GM06990 (cell line): ENCODE data around the gene STARD3.

Source experiments
- DNase-seq: peaks from one replicate; pipeline ENCODE4 v3.0.0-alpha.2; 2011; ENCODE audit not compliant: insufficient read length; ENCODE audit errors: extremely low read depth
- H3K27me3 ChIP-seq: replicated peaks from 2 replicates; pipeline ENCODE4 v1.6.0; 2011; ENCODE audit warnings: low read length; ENCODE audit not compliant: control insufficient read depth, insufficient read depth
- H3K36me3 ChIP-seq: 2 replicates; pipeline ENCODE4 v1.5.1; 2011; ENCODE audit warnings: low read length; ENCODE audit not compliant: control insufficient read depth, insufficient read depth
- H3K4me3 ChIP-seq: replicated peaks from 2 replicates; pipeline ENCODE4 v1.5.1; 2011; ENCODE audit warnings: low read depth, mild to moderate bottlenecking, control low read depth, low read length
- TF ChIP-seq, protein P1 (sequence below): IDR thresholded peaks from 2 replicates; pipeline ENCODE4 v1.5.1; 2011; ENCODE audit warnings: low read length, control low read depth, mild to moderate bottlenecking, inconsistent platforms; ENCODE audit not compliant: insufficient read depth, poor library complexity, severe bottlenecking

The STARD3 gene

DNA sequence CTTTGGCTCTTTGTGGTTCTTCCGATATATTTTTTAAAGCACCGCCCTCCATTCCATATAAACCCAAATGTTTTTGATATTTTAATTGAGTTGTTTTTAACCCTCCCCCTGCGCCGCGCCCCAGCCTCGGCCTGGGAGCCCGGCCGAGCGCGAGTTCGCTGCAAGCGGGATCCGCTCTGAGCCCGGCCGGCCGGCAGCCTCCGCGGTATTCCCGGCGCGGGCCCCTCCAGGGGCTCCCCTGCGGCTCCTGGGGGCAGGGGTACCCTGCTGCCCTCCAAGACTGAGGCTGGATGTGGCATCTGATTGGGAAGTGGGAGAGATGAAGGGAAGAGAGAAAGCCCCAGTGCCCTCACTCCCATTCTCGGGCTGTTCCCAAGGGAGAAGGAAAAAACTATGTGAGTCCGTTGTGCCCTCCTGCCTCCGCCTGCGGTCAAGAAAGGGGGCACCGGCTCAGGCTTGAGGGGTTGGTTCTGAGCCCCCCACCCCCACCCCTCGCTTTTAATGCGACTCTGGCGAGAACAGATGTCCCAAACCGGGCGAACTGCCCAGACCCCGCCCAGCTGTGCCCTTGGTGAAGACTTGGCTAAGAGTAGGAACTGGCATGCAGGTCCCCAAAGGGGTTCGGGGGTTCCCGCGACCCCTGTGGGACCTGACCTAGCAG, 37.8 kb upstream of the STARD3 start:
- Histone ChIP-seq H3K4me3 (no peak overlapping the region), H3K36me3 (no peaks in the 10 kb centered on the region), H3K27me3 (peaks cover 9% of the 10 kb centered on the region)
- no peak for DNase-seq
- TF ChIP-seq, protein P1, sequence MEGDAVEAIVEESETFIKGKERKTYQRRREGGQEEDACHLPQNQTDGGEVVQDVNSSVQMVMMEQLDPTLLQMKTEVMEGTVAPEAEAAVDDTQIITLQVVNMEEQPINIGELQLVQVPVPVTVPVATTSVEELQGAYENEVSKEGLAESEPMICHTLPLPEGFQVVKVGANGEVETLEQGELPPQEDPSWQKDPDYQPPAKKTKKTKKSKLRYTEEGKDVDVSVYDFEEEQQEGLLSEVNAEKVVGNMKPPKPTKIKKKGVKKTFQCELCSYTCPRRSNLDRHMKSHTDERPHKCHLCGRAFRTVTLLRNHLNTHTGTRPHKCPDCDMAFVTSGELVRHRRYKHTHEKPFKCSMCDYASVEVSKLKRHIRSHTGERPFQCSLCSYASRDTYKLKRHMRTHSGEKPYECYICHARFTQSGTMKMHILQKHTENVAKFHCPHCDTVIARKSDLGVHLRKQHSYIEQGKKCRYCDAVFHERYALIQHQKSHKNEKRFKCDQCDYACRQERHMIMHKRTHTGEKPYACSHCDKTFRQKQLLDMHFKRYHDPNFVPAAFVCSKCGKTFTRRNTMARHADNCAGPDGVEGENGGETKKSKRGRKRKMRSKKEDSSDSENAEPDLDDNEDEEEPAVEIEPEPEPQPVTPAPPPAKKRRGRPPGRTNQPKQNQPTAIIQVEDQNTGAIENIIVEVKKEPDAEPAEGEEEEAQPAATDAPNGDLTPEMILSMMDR: no peak

DNA sequence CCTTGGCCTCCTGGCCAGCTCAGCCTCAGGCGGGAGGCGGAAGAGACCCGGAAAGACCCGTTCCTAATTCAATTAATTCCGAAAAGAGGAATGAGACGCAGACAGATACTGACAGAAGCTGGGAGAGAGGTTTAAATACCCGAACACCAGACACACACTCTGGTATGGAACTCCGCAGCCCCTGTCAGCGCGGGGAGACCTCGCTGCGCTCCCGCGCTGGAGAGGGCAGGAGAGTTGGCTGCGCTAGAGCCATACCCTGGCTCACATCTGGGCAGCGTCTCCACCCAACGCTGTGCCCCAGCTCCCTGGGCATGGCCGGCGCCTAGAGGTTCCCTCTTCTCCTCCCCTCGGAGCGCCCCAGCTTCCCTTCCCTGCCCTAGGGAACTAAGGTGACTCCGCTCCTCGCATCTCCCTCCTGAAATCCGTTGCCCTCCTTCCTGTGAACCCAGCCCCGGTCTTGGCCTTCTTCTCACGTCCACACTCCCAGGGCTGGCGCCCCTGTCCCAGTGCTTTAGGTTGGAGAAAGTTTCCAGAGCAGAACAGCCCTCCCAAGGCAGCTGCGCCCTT, 37.2 kb upstream of the STARD3 start:
- no peak for DNase-seq
- peaks cover 9% of the 10 kb centered on the region for H3K27me3 ChIP-seq
- TF ChIP-seq, protein P1: no peak
- no peak overlapping the region for H3K4me3 ChIP-seq
- H3K36me3 ChIP-seq: no peaks in the 10 kb centered on the region

DNA sequence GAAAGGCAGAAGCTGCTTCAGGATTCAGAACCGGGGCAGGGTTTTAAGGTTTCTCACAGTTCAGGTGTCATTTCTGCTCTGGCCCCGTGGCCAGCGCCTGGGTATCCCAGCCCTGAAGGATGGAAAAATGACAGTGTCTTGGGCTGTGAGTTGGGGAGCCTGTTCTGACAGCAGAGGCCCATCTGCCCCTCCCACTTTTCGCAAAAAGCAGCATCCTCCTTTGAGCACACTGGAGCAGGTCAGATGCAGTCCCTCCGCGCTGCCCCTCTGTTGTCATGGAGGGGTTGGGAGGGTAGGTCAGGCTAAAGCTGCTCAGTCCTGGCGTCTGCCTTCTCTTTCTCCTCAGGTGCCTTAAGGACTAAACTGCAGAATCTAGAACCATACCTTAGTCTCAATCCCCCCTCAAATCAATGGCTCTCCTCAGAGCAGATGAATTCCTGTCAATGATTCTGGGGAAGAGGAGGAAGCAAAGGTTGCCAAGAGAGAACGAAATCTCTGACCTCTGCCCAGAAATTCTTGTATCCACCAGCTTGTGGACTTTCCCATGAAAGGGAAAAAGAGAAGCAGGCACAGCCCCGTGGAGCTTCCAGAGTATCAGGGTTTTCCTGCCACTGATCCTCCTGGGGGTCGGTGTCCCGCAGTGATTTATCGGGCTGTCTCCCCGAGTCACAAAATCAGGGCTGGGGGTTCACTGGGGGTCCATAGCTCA, 36.5 kb upstream of the STARD3 start:
- Histone ChIP-seq H3K27me3 (peaks cover 11% of the 10 kb centered on the region), H3K36me3 (no peaks in the 10 kb centered on the region), H3K4me3 (no peak overlapping the region)
- DNase-seq: no peak
- TF ChIP-seq, protein P1: no peak

DNA sequence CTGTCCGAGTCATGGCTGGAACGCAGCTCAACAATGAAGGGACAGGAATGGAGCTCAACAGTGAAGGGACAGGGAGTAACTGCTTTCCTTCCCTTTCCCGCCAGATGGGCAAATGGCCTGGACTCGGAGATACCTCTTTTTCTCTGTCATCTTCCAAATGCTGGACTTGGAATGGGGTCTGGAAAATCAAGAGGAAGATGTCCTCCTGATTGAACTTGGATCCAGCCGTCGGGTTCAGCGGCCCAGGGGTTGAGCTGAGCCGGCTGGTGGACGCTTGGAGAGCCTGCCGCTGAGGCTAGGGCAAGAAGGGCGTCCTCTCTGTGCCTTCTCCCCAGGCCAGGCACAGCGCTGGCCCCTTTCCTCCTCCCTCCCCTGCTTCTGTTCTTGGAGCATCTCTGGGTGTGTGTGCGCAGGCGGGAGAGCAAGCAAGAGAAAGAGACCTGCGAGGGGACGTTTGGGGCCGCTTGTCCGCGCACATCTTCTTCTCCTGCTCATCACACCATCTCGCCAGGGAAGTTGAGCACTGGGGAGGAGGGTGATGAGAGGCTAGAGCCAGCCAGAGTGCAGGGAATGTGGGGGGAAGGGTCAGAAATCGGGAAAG, 35.8 kb upstream of the STARD3 start:
- Histone ChIP-seq H3K4me3 (no peak overlapping the region), H3K27me3 (peaks cover 11% of the 10 kb centered on the region), H3K36me3 (no peaks in the 10 kb centered on the region)
- DNase-seq: no peak
- TF ChIP-seq, protein P1: no peak

DNA sequence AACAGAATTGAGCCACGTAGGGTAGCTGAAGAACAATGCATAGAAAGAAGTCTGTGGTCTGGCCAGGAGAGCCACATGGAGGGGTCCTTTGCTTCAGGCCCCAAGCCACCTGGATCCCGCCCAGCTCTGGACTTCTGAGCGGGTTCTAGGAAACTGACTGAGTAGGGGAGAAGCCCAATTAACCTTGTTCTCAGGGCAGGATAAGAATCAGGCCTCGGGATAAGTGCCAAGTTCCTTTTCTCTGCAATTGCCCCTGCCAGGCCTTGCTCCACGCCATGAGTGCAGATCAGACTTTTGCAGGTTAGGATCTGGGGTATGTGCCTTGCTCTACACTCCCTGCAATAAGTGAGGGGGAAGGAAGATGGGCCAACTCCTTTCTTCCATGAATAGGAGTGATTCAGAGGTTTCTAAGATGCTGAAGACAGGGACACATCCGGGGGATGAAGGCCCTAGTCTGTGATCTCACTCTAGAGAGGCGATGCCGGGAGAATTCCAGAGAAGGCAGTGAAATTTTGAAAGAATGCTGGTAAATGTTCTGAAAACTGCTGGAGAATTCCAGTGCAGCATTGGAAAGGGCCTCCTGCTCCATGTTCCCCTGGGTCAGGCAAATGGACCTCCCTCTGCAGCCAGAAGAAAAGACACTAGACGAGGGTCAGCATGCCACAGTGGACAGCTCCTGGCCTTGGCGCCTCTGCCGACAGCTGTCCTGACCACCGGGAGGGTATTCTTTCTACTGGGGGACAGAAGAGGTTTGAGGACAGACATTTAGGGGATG, 35.0 kb upstream of the STARD3 start:
- Histone ChIP-seq H3K36me3 (no peaks in the 10 kb centered on the region), H3K4me3 (no peak overlapping the region), H3K27me3 (peaks cover 11% of the 10 kb centered on the region)
- TF ChIP-seq, protein P1: no peak
- no peak for DNase-seq
